Upper lobe of left lung (tissue), 6 donors: ENCODE results near the gene PDE9A. TPM values are rescaled to one million over a fixed set of nuclear protein-coding genes. Genes with fewer than 3 reads are reported as not detected.

Experiments
- ATAC-seq, 2 donors: fragments of 200-7000 bp; cut with Tn5 transposase; one replicate each; pipeline ENCODE4 v1.9.1; 2022; ENCODE audit warnings: mild to moderate bottlenecking in 2 of 2, moderate library complexity in 2 of 2; ENCODE audit not compliant: low FRiP score in 2 of 2
- DNase-seq, 2 donors: peaks; one replicate each; pipeline ENCODE4 v3.0.0-alpha.2; 2019 to 2020
- H3K27ac ChIP-seq, 4 donors: fragments of 200-600 bp; sonication (generic); one replicate each; pipeline ENCODE4 v1.5.1; 2016 to 2019
- H3K27me3 ChIP-seq, 4 donors: fragments of 200-600 bp; sonication (generic); one replicate each; pipeline ENCODE4 v1.5.1; 2017 to 2019
- H3K36me3 ChIP-seq, 4 donors: fragments of 200-600 bp; sonication (generic); one replicate each; pipeline ENCODE4 v1.5.1; 2016 to 2019
- H3K4me1 ChIP-seq, 4 donors: fragments of 200-600 bp; sonication (generic); one replicate each; pipeline ENCODE4 v1.5.1; 2018 to 2019
- H3K4me3 ChIP-seq, 4 donors: fragments of 200-600 bp; sonication (generic); one replicate each; pipeline ENCODE4 v1.5.1; 2017 to 2019; ENCODE audit warnings: mild to moderate bottlenecking in 2 of 4, moderate library complexity in 1 of 4
- H3K9me3 ChIP-seq, 4 donors: fragments of 200-600 bp; sonication (generic); one replicate each; pipeline ENCODE4 v1.5.1; 2018 to 2019
- CTCF ChIP-seq, 6 experiments: fragments of 450-650 bp in 4 of 6; fragments of 200-600 bp in 2 of 6; sonication (generic) in 2 of 6; IDR thresholded peaks; one replicate each; pipeline ENCODE4 v1.5.1; 2016 to 2019; ENCODE audit warnings: antibody characterized with exemption in 6 of 6
- EP300 ChIP-seq, 4 donors: sonication (generic); formaldehyde crosslinking; IDR thresholded peaks; one replicate each; pipeline ENCODE4 v1.5.1; 2017; ENCODE audit warnings: antibody characterized with exemption in 4 of 4, control low read depth in 2 of 4
- POLR2A ChIP-seq, 4 donors: fragments of 450-650 bp; IDR thresholded peaks; one replicate each; pipeline ENCODE4 v1.5.1; 2016 to 2017; ENCODE audit warnings: antibody characterized with exemption in 4 of 4, mild to moderate bottlenecking in 2 of 4
- POLR2AphosphoS5 ChIP-seq, 2 donors: sonication (generic); formaldehyde crosslinking; IDR thresholded peaks; one replicate each; pipeline ENCODE4 v1.5.1; 2017; ENCODE audit warnings: antibody characterized with exemption in 2 of 2
- WGBS, 2 donors: methylation state at CpG; one replicate each; pipeline ENCODE4 v1.1.5; 2017 to 2018; 5-methylcytosine and 5-hydroxymethylcytosine counted together
- total RNA-seq, 6 donors: library from RNA; depleted of rRNA in 4 of 6; stranded (reverse); fragments of >200 nt in 4 of 6; gene quantifications; one replicate each; pipeline versions ENCODE4 v1.1.0 to v1.2.1, GENCODE V29; 2016 to 2021
- donor health status: DM: no; HTN: no; CAD: no; lungs with moderate emphysema.
- donor health status: DM: no; HTN: yes; CAD: no; lungs with severe emphysema.

PDE9A gene
- total RNA-seq, 6 donors from 2014 or later, result 4.0 to 12.4 (median 6.6) TPM

GRCh38 chr21:42683371-42684108 lies 30.1 kb downstream of the PDE9A start:
- Histone ChIP-seq H3K4me1 (peaks cover 0 to 7% (median 0%) of the 10 kb centered on the region in 4 donors), H3K9me3 (no peaks in the 10 kb centered on the region), H3K4me3 (no peak overlapping the region), H3K27ac (no peak overlapping the region), H3K27me3 (no peaks in the 10 kb centered on the region), H3K36me3 (no peaks in the 10 kb centered on the region)
- peak in 1 of 2 donors; percentile 50 for DNase-seq
- 77% methylated on average over 9 to 19 of the region's 19 CpGs for WGBS, 2 donors
- no peak for ATAC-seq
- TF ChIP-seq EP300 (IDR thresholded peaks at IDR 0.05) (no peak), POLR2AphosphoS5 (IDR thresholded peaks at IDR 0.05) (no peak), CTCF (IDR thresholded peaks at IDR 0.05) (no peak), POLR2A (IDR thresholded peaks at IDR 0.05) (no peak)

GRCh38 chr21:42684109-42684916 lies 30.9 kb downstream of the PDE9A start:
- WGBS, 2 donors, result 53 to 58% methylated on average over 21 to 22 of the region's 22 CpGs

GRCh38 chr21:42685036-42685435 lies 31.6 kb downstream of the PDE9A start:
- ATAC-seq (no peak), DNase-seq (peak in 1 of 2 donors; percentile 66)
- no peak overlapping the region for H3K4me3 ChIP-seq
- no peaks in the 10 kb centered on the region for H3K9me3 ChIP-seq
- H3K36me3 ChIP-seq, result no peaks in the 10 kb centered on the region
- no peak overlapping the region for H3K27ac ChIP-seq
- H3K27me3 ChIP-seq, result no peaks in the 10 kb centered on the region
- TF ChIP-seq POLR2AphosphoS5 (IDR thresholded peaks at IDR 0.05) (no peak), CTCF (IDR thresholded peaks at IDR 0.05) (no peak), POLR2A (IDR thresholded peaks at IDR 0.05) (no peak), EP300 (IDR thresholded peaks at IDR 0.05) (no peak)
- 90 to 92% methylated on average over 27 of the region's 33 CpGs for WGBS, 2 donors
- peaks cover 0 to 7% (median 0%) of the 10 kb centered on the region in 4 donors for H3K4me1 ChIP-seq

More at GRCh38 chr21:42684109-42684916, 30.9 kb downstream of the PDE9A start:
- no peak overlapping the region for H3K4me3 ChIP-seq
- no peak overlapping the region for H3K27ac ChIP-seq
- TF ChIP-seq POLR2A (IDR thresholded peaks at IDR 0.05) (no peak), EP300 (IDR thresholded peaks at IDR 0.05) (no peak), CTCF (IDR thresholded peaks at IDR 0.05) (no peak), POLR2AphosphoS5 (IDR thresholded peaks at IDR 0.05) (no peak)
- DNase-seq, result peak in 1 of 2 donors; percentile 50
- ATAC-seq, result no peak
- H3K4me1 ChIP-seq, result peaks cover 0 to 7% (median 0%) of the 10 kb centered on the region in 4 donors
- no peaks in the 10 kb centered on the region for H3K36me3 ChIP-seq
- no peaks in the 10 kb centered on the region for H3K9me3 ChIP-seq
- H3K27me3 ChIP-seq, result no peaks in the 10 kb centered on the region

GRCh38 chr21:42685954-42686500 lies 32.6 kb downstream of the PDE9A start:
- no peaks in the 10 kb centered on the region for H3K27me3 ChIP-seq
- no peak overlapping the region for H3K4me3 ChIP-seq
- no peaks in the 10 kb centered on the region for H3K9me3 ChIP-seq
- H3K4me1 ChIP-seq, result peaks cover 0 to 7% (median 0%) of the 10 kb centered on the region in 4 donors
- no peaks in the 10 kb centered on the region for H3K36me3 ChIP-seq
- no peak overlapping the region for H3K27ac ChIP-seq
- WGBS, 2 donors, result 97% methylated on average over 36 to 41 of the region's 41 CpGs
- ATAC-seq, result no peak
- TF ChIP-seq POLR2A (IDR thresholded peaks at IDR 0.05) (no peak), CTCF (IDR thresholded peaks at IDR 0.05) (no peak), POLR2AphosphoS5 (IDR thresholded peaks at IDR 0.05) (no peak), EP300 (IDR thresholded peaks at IDR 0.05) (no peak)
- DNase-seq, result peak in 1 of 2 donors; percentile 71
